WERI-Rb-1 (cell line): ENCODE data around the gene NTRK3.

ENCODE experiments used
- DNase-seq: peaks from one replicate; pipeline ENCODE4 v3.0.0-alpha.2; 2020
- H3K27ac ChIP-seq: fragments of 250-450 bp; sonication (Bioruptor Pico); 2 replicates; pipeline ENCODE4 v1.5.1; 2020; ENCODE audit warnings: mild to moderate bottlenecking, moderate library complexity
- H3K27me3 ChIP-seq: fragments of 250-450 bp; sonication (Bioruptor Pico); 2 replicates; pipeline ENCODE4 v1.5.1; 2021; ENCODE audit warnings: mild to moderate bottlenecking, low read depth, moderate library complexity; ENCODE audit not compliant: insufficient read depth, severe bottlenecking
- H3K36me3 ChIP-seq: fragments of 250-450 bp; sonication (Bioruptor Pico); 2 replicates; pipeline ENCODE4 v1.5.1; 2020; ENCODE audit warnings: mild to moderate bottlenecking, moderate library complexity
- H3K4me3 ChIP-seq: 2 replicates; pipeline ENCODE4 v1.5.1; 2011; ENCODE audit warnings: low read depth, mild to moderate bottlenecking, control low read depth, low read length
- H3K9me3 ChIP-seq: fragments of 250-450 bp; sonication (Bioruptor Pico); 2 replicates; pipeline ENCODE4 v1.5.1; 2021; ENCODE audit warnings: mild to moderate bottlenecking, moderate library complexity; ENCODE audit not compliant: severe bottlenecking
- CTCF ChIP-seq: IDR thresholded peaks from 2 replicates; pipeline ENCODE4 v1.5.1; 2011; ENCODE audit warnings: low read depth, mild to moderate bottlenecking, control low read depth, inconsistent platforms, low read length

The NTRK3 gene

DNA sequence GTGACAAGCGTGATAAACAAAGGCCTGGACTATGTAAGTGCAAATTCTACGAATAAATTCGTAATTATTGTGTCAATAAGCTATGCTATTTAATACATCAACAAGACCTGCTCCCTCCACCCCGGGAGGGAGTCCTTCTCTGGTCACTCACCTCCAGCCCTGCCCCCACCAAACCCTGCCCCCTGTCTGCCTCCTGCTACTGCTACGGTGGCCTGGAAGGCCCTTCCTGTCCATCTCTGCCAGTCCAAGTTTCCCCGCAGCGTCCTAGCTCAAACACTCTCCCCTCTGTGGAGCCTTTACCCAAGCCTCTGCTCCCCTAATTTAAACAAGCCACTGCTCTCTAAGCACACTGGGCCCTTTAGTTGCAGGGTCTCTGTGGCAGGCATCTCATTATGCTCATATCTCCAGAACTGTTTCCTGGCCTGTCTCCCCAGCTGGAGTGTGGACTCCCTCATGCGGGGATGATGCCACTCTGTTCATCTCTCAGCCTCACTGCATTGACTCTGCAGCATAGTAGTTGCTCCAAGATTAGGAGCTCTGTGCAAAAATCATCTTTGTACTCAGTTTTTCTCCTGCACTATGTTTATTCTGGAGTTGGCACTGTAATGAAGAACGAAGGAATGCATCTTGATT, 241.2 kb downstream of the NTRK3 start:
- Histone ChIP-seq H3K27ac (no peak overlapping the region), H3K36me3 (no peaks in the 10 kb centered on the region), H3K9me3 (no peaks in the 10 kb centered on the region), H3K27me3 (no peaks in the 10 kb centered on the region), H3K4me3 (no peak overlapping the region)
- peak; percentile 18 for DNase-seq
- no peak for TF ChIP-seq CTCF

- no peak for TF ChIP-seq CTCF
- no peak for DNase-seq
- H3K4me3 ChIP-seq, result no peak overlapping the region
- H3K27ac ChIP-seq, result no peak overlapping the region
- H3K9me3 ChIP-seq, result no peaks in the 10 kb centered on the region
- H3K36me3 ChIP-seq, result no peaks in the 10 kb centered on the region
- no peaks in the 10 kb centered on the region for H3K27me3 ChIP-seq
These were observed 241.9 kb downstream of the NTRK3 start for GRCh38 chr15:88014454-88015160.

- DNase-seq, result no peak
- Histone ChIP-seq H3K27me3 (no peaks in the 10 kb centered on the region), H3K9me3 (no peaks in the 10 kb centered on the region), H3K4me3 (no peak overlapping the region), H3K36me3 (no peaks in the 10 kb centered on the region), H3K27ac (no peak overlapping the region)
- no peak for TF ChIP-seq CTCF
These were observed 243.4 kb downstream of the NTRK3 start for GRCh38 chr15:88013111-88013510.

- Histone ChIP-seq H3K27me3 (no peaks in the 10 kb centered on the region), H3K9me3 (no peaks in the 10 kb centered on the region), H3K27ac (no peak overlapping the region), H3K4me3 (no peak overlapping the region), H3K36me3 (no peaks in the 10 kb centered on the region)
- DNase-seq, result no peak
- TF ChIP-seq CTCF, result no peak
These were observed 243.9 kb downstream of the NTRK3 start for GRCh38 chr15:88012688-88013087.

DNA sequence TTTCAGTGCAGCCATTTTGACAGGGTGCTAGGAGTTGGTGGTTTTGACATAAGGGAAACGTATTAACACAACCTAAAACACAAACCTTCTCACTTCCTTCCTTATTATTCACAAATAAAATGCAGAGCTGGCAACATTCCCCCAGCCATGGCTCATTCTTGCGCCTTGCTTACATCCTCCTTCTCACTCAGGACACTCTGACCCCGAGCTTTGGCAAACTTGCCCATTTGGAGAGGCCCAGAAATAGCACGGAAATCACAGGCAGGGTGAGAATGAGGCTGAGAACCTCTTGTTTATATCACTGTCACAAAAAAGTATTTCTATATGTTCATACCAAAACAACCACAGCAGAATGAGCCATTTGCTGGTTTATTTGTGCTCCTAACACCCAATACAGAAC, 244.3 kb downstream of the NTRK3 start:
- Histone ChIP-seq H3K4me3 (no peak overlapping the region), H3K27me3 (peaks cover 3% of the 10 kb centered on the region), H3K9me3 (no peaks in the 10 kb centered on the region), H3K27ac (no peak overlapping the region), H3K36me3 (no peaks in the 10 kb centered on the region)
- no peak for DNase-seq
- TF ChIP-seq CTCF, result no peak
